Mucosa of descending colon (tissue), 3 donors: ENCODE data around the gene FYN. TPM values are rescaled to one million over a fixed set of nuclear protein-coding genes. Genes with fewer than 3 reads are reported as not detected.

Source experiments
- ATAC-seq: fragments of 200-7000 bp; cut with Tn5 transposase; one replicate; pipeline ENCODE4 v1.9.1; 2020; ENCODE audit warnings: mild to moderate bottlenecking, moderate library complexity
- DNase-seq, 3 donors: peaks; one replicate each; pipeline ENCODE4 v3.0.0-alpha.2; 2020
- H3K36me3 ChIP-seq: fragments of 200-600 bp; one replicate; pipeline ENCODE4 v1.8.0; 2021; ENCODE audit warnings: low read depth, mild to moderate bottlenecking
- H3K4me1 ChIP-seq: fragments of 200-600 bp; one replicate; pipeline ENCODE4 v1.8.0; 2021; ENCODE audit warnings: low read depth, mild to moderate bottlenecking
- H3K4me3 ChIP-seq: fragments of 200-600 bp; one replicate; pipeline ENCODE4 v1.8.0; 2021; ENCODE audit warnings: mild to moderate bottlenecking
- H3K9me3 ChIP-seq: fragments of 200-600 bp; one replicate; pipeline ENCODE4 v1.8.0; 2021; ENCODE audit warnings: mild to moderate bottlenecking
- CTCF ChIP-seq: fragments of 200-600 bp; IDR thresholded peaks from one replicate; pipeline ENCODE4 v1.8.0; 2022; ENCODE audit warnings: antibody characterized with exemption, mild to moderate bottlenecking
- intact Hi-C, 2 donors: fragments of 100-400 bp; cut with DNase I in 1 of 2; cut with micrococcal nuclease in 1 of 2; formaldehyde crosslinking; loops; one replicate each; pipeline versions ENCODE4 v1.11.0 to v1.11.1; 2022; cut with DNase I, micrococcal nuclease
- total RNA-seq, 3 donors: library from RNA; stranded (reverse); fragmentation: NEBNext Ultra II Directional in 2 of 3; extraction: Animal tissue kit (Norgen Biotek cat#: 25700) in 2 of 3; gene quantifications; one replicate each; pipeline versions ENCODE4 v1.2.1 to v1.2.4, GENCODE V29; 2021 to 2023
- donor health status: DM: no; HTN: no; CAD: no; lungs with moderate emphysema.
- donor health status: DM: no; HTN: no; CAD: no.
- donor health status: DM: no; HTN: yes; CAD: no.

Gene FYN
- total RNA-seq, 3 donors from 2014 or later = 15.0 to 63.0 (median 24.8) TPM

GRCh38 chr6:111710911-111711310 lies 162.3 kb downstream of the FYN start:
- ATAC-seq = no peak
- intact Hi-C loops = loop anchor here (2.0 to 5.0 kb wide), 3 partner anchors 286 to 331 kb away; no protein-coding TSS in a partner anchor
- no peak for TF ChIP-seq CTCF

DNA sequence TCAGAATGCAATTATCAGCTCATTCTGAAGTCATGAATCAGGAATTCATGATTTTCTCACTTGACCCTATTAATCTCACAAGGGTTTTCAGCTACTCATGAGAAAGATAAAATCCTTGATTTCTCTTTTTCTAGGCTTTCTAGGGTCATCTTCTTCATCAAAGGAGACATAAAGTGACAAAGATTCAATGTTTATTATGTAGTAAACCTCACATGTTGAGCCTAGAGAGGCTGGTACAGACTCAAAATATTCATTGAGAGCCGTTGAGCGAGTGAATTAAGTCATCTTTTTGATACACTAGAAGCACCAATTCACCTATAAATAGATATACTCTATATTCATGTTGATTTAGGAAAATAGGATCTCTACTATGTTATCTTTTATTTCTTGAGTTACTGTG lies 162.8 kb downstream of the FYN start:
- intact Hi-C loops = loop anchor here (2.0 to 5.0 kb wide), 3 partner anchors 286 to 332 kb away; no protein-coding TSS in a partner anchor
- Histone ChIP-seq H3K9me3 (no peaks in the 10 kb centered on the region), H3K36me3 (no peaks in the 10 kb centered on the region), H3K4me3 (no peak overlapping the region), H3K4me1 (peaks cover 25% of the 10 kb centered on the region)
- ATAC-seq = no peak
- no peak for DNase-seq
- no peak for TF ChIP-seq CTCF

More at GRCh38 chr6:111710911-111711310, 162.3 kb downstream of the FYN start:
- Histone ChIP-seq H3K4me3 (no peak overlapping the region), H3K9me3 (no peaks in the 10 kb centered on the region), H3K4me1 (peaks cover 25% of the 10 kb centered on the region), H3K36me3 (no peaks in the 10 kb centered on the region)
- DNase-seq = no peak

- DNase-seq = peak in 2 of 3 donors; percentile 56 to 71
- H3K4me1 ChIP-seq = peaks cover 25% of the 10 kb centered on the region
- no peak overlapping the region for H3K4me3 ChIP-seq
- no peaks in the 10 kb centered on the region for H3K36me3 ChIP-seq
- peak; percentile 81 for ATAC-seq
- no peaks in the 10 kb centered on the region for H3K9me3 ChIP-seq
- peak; percentile 27 for TF ChIP-seq CTCF
- intact Hi-C loops = loop anchor here (2.0 to 5.0 kb wide), 3 partner anchors 287 to 332 kb away; no protein-coding TSS in a partner anchor
Observed at GRCh38 chr6:111709615-111710398, 163.4 kb downstream of the FYN start.

GRCh38 chr6:111709201-111709600 lies 164.1 kb downstream of the FYN start:
- no peak for ATAC-seq
- Histone ChIP-seq H3K9me3 (no peaks in the 10 kb centered on the region), H3K36me3 (no peaks in the 10 kb centered on the region), H3K4me1 (peaks cover 25% of the 10 kb centered on the region), H3K4me3 (no peak overlapping the region)
- no peak for DNase-seq
- intact Hi-C loops = no loop called here
- TF ChIP-seq CTCF = no peak

DNA sequence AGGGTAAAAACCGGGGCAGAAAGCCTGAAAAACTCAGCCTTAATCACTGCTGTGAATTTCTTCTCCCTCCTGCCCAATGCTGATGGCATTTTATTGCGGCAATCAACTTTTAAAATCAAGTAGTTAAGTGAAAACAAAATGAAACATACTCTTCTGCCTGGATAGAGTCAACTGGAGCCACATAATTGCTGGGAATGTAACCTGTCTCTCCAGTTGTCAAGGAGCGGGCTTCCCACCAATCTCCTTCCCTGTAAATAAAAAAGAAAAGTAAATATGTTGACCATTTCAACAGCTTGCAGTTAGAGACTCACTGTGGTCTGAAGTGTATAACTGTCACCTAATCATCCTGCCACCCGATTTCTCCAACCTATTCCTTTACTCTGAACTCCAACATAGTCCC lies 165.5 kb downstream of the FYN start:
- ATAC-seq (peak; percentile 53), DNase-seq (no peak)
- no peaks in the 10 kb centered on the region for H3K36me3 ChIP-seq
- peaks cover 25% of the 10 kb centered on the region for H3K4me1 ChIP-seq
- intact Hi-C loops = loop anchor here in 1 of 2 donors (2.0 kb wide), 1 partner anchor 335 kb away; no protein-coding TSS in a partner anchor
- no peaks in the 10 kb centered on the region for H3K9me3 ChIP-seq
- no peak overlapping the region for H3K4me3 ChIP-seq
- TF ChIP-seq CTCF = no peak
